IMR-90 (cell line): Measurements from ENCODE around the gene ZNF579. TPM values are rescaled to one million over a fixed set of nuclear protein-coding genes. Genes with fewer than 3 reads are reported as not detected.

Experiments
- ATAC-seq: fragments of 200-7000 bp; cut with Tn5 transposase; 2 replicates; pipeline ENCODE4 v1.9.1; 2020; ENCODE audit warnings: low read depth, mild to moderate bottlenecking, moderate library complexity
- BruUV-seq: library from RNA; stranded (reverse); fragments of 400-500 nt; replicated peaks from 2 replicates; lab custom pipeline; 2021; lab: Mats Ljungman, UMichigan
- CTCF ChIA-PET: fragments of 300-600 bp; formaldehyde crosslinking; extraction: SDS; loops from one replicate; lab custom pipeline; 2021; ENCODE audit warnings: antibody characterized with exemption; lab: Yijun Ruan, JAX
- POLR2A ChIA-PET: fragments of 300-600 bp; sonication (Branson Sonifier 250); formaldehyde crosslinking; loops from one replicate; lab custom pipeline; 2022; ENCODE audit warnings: antibody characterized with exemption; ENCODE audit not compliant: unreplicated experiment; lab: Charles Lee
- DNase-seq: peaks from one replicate; pipeline ENCODE4 v3.0.0; 2013
- H2AFZ ChIP-seq: replicated peaks from 2 replicates; pipeline ENCODE3; 2013; ENCODE audit warnings: low read length, mild to moderate bottlenecking; ENCODE audit not compliant: poor library complexity
- H2AK5ac ChIP-seq: 2 replicates; pipeline ENCODE4 v1.6.1; 2013; ENCODE audit warnings: low read depth, low read length, inconsistent platforms
- H2AK9ac ChIP-seq: replicated peaks from 2 replicates; pipeline ENCODE3; 2013; ENCODE audit warnings: mild to moderate bottlenecking, low read depth, low read length, moderate library complexity; ENCODE audit not compliant: poor library complexity
- H2BK120ac ChIP-seq: 2 replicates; pipeline ENCODE4 v1.6.1; 2013; ENCODE audit warnings: low read depth, low read length, inconsistent platforms
- H2BK15ac ChIP-seq: 3 replicates; pipeline ENCODE4 v1.6.1; 2013; ENCODE audit warnings: low read depth, low read length, inconsistent platforms
- H2BK20ac ChIP-seq: 2 replicates; pipeline ENCODE4 v1.6.1; 2013; ENCODE audit warnings: low read depth, mild to moderate bottlenecking, inconsistent platforms, low read length, moderate library complexity
- H2BK5ac ChIP-seq: 2 replicates; pipeline ENCODE4 v1.6.1; 2013; ENCODE audit warnings: mild to moderate bottlenecking, low read depth, low read length, inconsistent platforms; ENCODE audit not compliant: poor library complexity, severe bottlenecking
- H3K14ac ChIP-seq: replicated peaks from 2 replicates; pipeline ENCODE4 v1.6.1; 2013; ENCODE audit warnings: low read depth, low read length, inconsistent platforms
- H3K18ac ChIP-seq: 2 replicates; pipeline ENCODE4 v1.6.1; 2013; ENCODE audit warnings: low read depth, low read length, control low read depth
- H3K23ac ChIP-seq: 2 replicates; pipeline ENCODE4 v1.6.1; 2013; ENCODE audit warnings: low read depth, low read length, inconsistent platforms
- H3K27ac ChIP-seq: 2 replicates; pipeline ENCODE4 v1.5.1; 2013; ENCODE audit warnings: mild to moderate bottlenecking, control low read depth, low read length; ENCODE audit not compliant: insufficient read depth
- H3K27me3 ChIP-seq: 2 replicates; pipeline ENCODE4 v1.6.1; 2013; ENCODE audit warnings: low read length; ENCODE audit not compliant: control insufficient read depth, insufficient read depth
- H3K36me3 ChIP-seq: 2 replicates; pipeline ENCODE4 v1.6.1; 2013; ENCODE audit warnings: low read length, mixed read lengths; ENCODE audit not compliant: control insufficient read depth, insufficient read depth
- H3K4ac ChIP-seq: 2 replicates; pipeline ENCODE4 v1.6.1; 2013; ENCODE audit warnings: low read depth, low read length, inconsistent platforms
- H3K4me1 ChIP-seq: 2 replicates; pipeline ENCODE4 v1.6.1; 2013; ENCODE audit warnings: low read length, mixed read lengths; ENCODE audit not compliant: control insufficient read depth, insufficient read depth
- H3K4me2 ChIP-seq: 2 replicates; pipeline ENCODE4 v1.6.1; 2013; ENCODE audit warnings: low read depth, mild to moderate bottlenecking, control low read depth, low read length, moderate library complexity
- H3K4me3 ChIP-seq: 2 replicates; pipeline ENCODE4 v1.5.1; 2013; ENCODE audit warnings: low read depth, mild to moderate bottlenecking, control low read depth, low read length, moderate library complexity; ENCODE audit not compliant: insufficient read depth
- H3K56ac ChIP-seq: 2 replicates; pipeline ENCODE4 v1.6.1; 2013; ENCODE audit warnings: low read length, inconsistent platforms; ENCODE audit not compliant: insufficient read depth; ENCODE audit errors: extremely low read depth
- H3K79me1 ChIP-seq, 2 experiments: 2 replicates each; pipeline ENCODE4 v1.6.1; 2013; ENCODE audit warnings: low read length in 2 of 2, inconsistent platforms in 1 of 2, low read depth in 1 of 2
- H3K9ac ChIP-seq: 2 replicates; pipeline ENCODE4 v1.6.1; 2013; ENCODE audit warnings: low read depth, low read length, control low read depth
- H3K9me1 ChIP-seq: 2 replicates; pipeline ENCODE4 v1.6.1; 2013; ENCODE audit warnings: low read length, inconsistent platforms; ENCODE audit not compliant: insufficient read depth
- H3K9me3 ChIP-seq: 2 replicates; pipeline ENCODE4 v1.6.1; 2013; ENCODE audit warnings: low read length; ENCODE audit not compliant: control insufficient read depth, insufficient read depth
- H4K20me1 ChIP-seq: 2 replicates; pipeline ENCODE4 v1.6.1; 2013; ENCODE audit warnings: low read length, inconsistent platforms; ENCODE audit not compliant: insufficient read depth
- H4K5ac ChIP-seq: 2 replicates; pipeline ENCODE4 v1.6.1; 2013; ENCODE audit warnings: mild to moderate bottlenecking, low read depth, low read length, control low read depth
- H4K8ac ChIP-seq, 2 experiments: 2 replicates each; pipeline ENCODE4 v1.6.1; 2013; ENCODE audit warnings: low read depth in 2 of 2, low read length in 2 of 2, control low read depth in 1 of 2, inconsistent platforms in 1 of 2
- H4K91ac ChIP-seq: 2 replicates; pipeline ENCODE4 v1.6.1; 2013; ENCODE audit warnings: low read depth, low read length, inconsistent platforms; ENCODE audit not compliant: insufficient read depth
- BHLHE40 ChIP-seq: fragments of 150-350 bp; IDR thresholded peaks from 2 replicates; pipeline ENCODE4 v1.6.1; 2016; ENCODE audit warnings: mild to moderate bottlenecking, low read depth, low read length
- CEBPB ChIP-seq: IDR thresholded peaks from 2 replicates; pipeline ENCODE4 v1.6.1; 2012; ENCODE audit warnings: low read depth, low read length, improper control_type of control experiment
- CHD1 ChIP-seq: IDR thresholded peaks from 2 replicates; pipeline ENCODE4 v1.6.1; 2012; ENCODE audit warnings: low read depth, low read length, improper control_type of control experiment
- ELK1 ChIP-seq: fragments of 150-350 bp; IDR thresholded peaks from 2 replicates; pipeline ENCODE4 v1.6.1; 2016; ENCODE audit warnings: low read depth, mild to moderate bottlenecking, low read length, moderate library complexity, borderline replicate concordance
- FOS ChIP-seq: fragments of 150-350 bp; IDR thresholded peaks from 2 replicates; pipeline ENCODE4 v1.6.1; 2016; ENCODE audit warnings: low read depth, low read length
- MAFK ChIP-seq: IDR thresholded peaks from 2 replicates; pipeline ENCODE4 v1.6.1; 2012; ENCODE audit warnings: low read depth, low read length, improper control_type of control experiment
- MXI1 ChIP-seq: IDR thresholded peaks from 2 replicates; pipeline ENCODE4 v1.6.1; 2012; ENCODE audit warnings: low read depth, mild to moderate bottlenecking, low read length, moderate library complexity, borderline replicate concordance
- NFE2L2 ChIP-seq: fragments of 150-350 bp; IDR thresholded peaks from 2 replicates; pipeline ENCODE4 v1.6.1; 2016; ENCODE audit warnings: low read depth, mild to moderate bottlenecking, low read length
- POLR2A ChIP-seq: IDR thresholded peaks from 2 replicates; pipeline ENCODE4 v1.6.1; 2012; ENCODE audit warnings: mild to moderate bottlenecking, low read depth, low read length
- RAD21 ChIP-seq: IDR thresholded peaks from 2 replicates; pipeline ENCODE4 v1.6.1; 2012; ENCODE audit warnings: low read length, improper control_type of control experiment
- RCOR1 ChIP-seq: IDR thresholded peaks from 2 replicates; pipeline ENCODE4 v1.6.1; 2012; ENCODE audit warnings: mild to moderate bottlenecking, low read length, improper control_type of control experiment; ENCODE audit not compliant: insufficient replicate concordance
- RFX5 ChIP-seq: IDR thresholded peaks from 2 replicates; pipeline ENCODE4 v1.8.0; 2012; ENCODE audit warnings: low read depth, mild to moderate bottlenecking, low read length, moderate library complexity
- SMC3 ChIP-seq: fragments of 150-350 bp; IDR thresholded peaks from 2 replicates; pipeline ENCODE4 v1.6.1; 2016; ENCODE audit warnings: low read depth, mild to moderate bottlenecking, antibody characterized with exemption, low read length, moderate library complexity
- WGBS, 2 experiments: methylation state at CpG; one replicate each; pipeline versions ENCODE4 v1.1.5 to v1.1.7; 2013; ENCODE audit warnings: missing lambda C conversion rate in 2 of 2; ENCODE audit not compliant: insufficient read length in 1 of 2; ENCODE audit errors: extremely low coverage in 2 of 2; 5-methylcytosine and 5-hydroxymethylcytosine counted together
- dilution Hi-C: fragments of 300-500 bp; cut with HindIII; formaldehyde crosslinking; loops from one replicate; pipeline ENCODE4 v1.14.3; 2018; ENCODE audit warnings: low sequenced_read_pairs; ENCODE audit not compliant: unreplicated experiment
- in situ Hi-C: fragments of 300-500 bp; cut with MboI; formaldehyde crosslinking; loops from 3 replicates; pipeline ENCODE4 v1.14.3; 2019; ENCODE audit warnings: low sequenced_read_pairs, inconsistent platforms, mixed read lengths
- intact Hi-C: fragments of 100-400 bp; cut with micrococcal nuclease; formaldehyde crosslinking; loops from 2 replicates; pipeline ENCODE4 v1.10.0; 2022
- polyA plus RNA-seq, 3 experiments: library from polyadenylated mRNA; depleted of rRNA; stranded (reverse); fragments of >200 nt; gene quantifications; 2 replicates each; pipeline ENCODE4 v1.2.3, GENCODE V29; 2012; ENCODE audit warnings: low replicate concordance in 1 of 3
- total RNA-seq: library from RNA; depleted of rRNA; stranded (reverse); fragments of >200 nt; gene quantifications from 2 replicates; pipeline ENCODE4 v1.2.3, GENCODE V29; 2012
- TF ChIP-seq, protein P1 (sequence below): conservative IDR thresholded peaks from 2 replicates; pipeline ENCODE4 v1.5.1; 2012; ENCODE audit warnings: mild to moderate bottlenecking, low read depth, low read length, improper control_type of control experiment
- TF ChIP-seq, protein P2 (sequence below): fragments of 150-350 bp; IDR thresholded peaks from 2 replicates; pipeline ENCODE4 v1.6.1; 2017; ENCODE audit warnings: mild to moderate bottlenecking, antibody characterized with exemption, low read length, low read depth

The ZNF579 gene
- total and polyA plus RNA-seq, 2 of the 4 experiments (the other 2 are of a cell fraction), result 0.54 to 9.0 TPM

DNA sequence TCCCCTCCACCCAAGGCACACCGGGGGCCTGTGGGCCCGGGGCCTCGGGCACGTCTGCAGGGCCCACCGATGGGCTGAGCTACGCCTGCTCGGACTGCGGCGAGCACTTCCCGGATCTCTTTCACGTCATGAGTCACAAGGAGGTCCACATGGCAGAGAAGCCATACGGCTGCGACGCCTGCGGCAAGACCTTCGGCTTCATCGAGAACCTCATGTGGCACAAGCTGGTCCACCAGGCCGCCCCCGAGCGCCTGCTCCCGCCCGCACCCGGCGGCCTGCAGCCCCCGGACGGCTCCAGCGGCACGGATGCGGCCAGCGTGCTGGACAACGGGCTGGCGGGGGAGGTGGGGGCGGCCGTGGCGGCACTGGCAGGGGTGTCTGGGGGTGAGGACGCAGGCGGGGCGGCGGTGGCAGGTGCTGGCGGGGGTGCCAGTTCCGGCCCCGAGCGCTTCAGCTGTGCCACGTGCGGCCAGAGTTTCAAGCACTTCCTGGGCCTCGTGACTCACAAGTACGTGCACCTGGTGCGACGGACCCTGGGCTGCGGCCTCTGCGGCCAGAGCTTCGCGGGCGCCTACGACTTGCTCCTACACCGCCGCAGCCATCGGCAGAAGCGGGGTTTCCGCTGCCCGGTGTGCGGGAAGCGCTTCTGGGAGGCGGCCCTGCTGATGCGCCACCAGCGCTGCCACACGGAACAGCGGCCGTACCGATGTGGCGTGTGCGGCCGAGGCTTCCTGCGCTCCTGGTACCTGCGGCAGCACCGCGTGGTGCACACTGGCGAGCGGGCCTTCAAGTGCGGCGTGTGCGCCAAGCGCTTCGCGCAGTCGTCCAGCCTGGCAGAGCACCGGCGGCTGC lies 35.1 kb upstream of the ZNF579 start:
- CTCF ChIA-PET, result no interaction called here
- in situ Hi-C loops, result no loop called here
- TF ChIP-seq CEBPB (no peak), RCOR1 (no peak), POLR2A (no peak), SMC3 (no peak), NFE2L2 (no peak), RAD21 (no peak), RFX5 (no peak), MXI1 (no peak), BHLHE40 (no peak), CHD1 (no peak), FOS (no peak), MAFK (no peak), ELK1 (no peak)
- TF ChIP-seq, protein P1, sequence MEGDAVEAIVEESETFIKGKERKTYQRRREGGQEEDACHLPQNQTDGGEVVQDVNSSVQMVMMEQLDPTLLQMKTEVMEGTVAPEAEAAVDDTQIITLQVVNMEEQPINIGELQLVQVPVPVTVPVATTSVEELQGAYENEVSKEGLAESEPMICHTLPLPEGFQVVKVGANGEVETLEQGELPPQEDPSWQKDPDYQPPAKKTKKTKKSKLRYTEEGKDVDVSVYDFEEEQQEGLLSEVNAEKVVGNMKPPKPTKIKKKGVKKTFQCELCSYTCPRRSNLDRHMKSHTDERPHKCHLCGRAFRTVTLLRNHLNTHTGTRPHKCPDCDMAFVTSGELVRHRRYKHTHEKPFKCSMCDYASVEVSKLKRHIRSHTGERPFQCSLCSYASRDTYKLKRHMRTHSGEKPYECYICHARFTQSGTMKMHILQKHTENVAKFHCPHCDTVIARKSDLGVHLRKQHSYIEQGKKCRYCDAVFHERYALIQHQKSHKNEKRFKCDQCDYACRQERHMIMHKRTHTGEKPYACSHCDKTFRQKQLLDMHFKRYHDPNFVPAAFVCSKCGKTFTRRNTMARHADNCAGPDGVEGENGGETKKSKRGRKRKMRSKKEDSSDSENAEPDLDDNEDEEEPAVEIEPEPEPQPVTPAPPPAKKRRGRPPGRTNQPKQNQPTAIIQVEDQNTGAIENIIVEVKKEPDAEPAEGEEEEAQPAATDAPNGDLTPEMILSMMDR, result no peak
- TF ChIP-seq, protein P2, sequence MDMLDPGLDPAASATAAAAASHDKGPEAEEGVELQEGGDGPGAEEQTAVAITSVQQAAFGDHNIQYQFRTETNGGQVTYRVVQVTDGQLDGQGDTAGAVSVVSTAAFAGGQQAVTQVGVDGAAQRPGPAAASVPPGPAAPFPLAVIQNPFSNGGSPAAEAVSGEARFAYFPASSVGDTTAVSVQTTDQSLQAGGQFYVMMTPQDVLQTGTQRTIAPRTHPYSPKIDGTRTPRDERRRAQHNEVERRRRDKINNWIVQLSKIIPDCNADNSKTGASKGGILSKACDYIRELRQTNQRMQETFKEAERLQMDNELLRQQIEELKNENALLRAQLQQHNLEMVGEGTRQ, result no peak

More for the DNA sequence above, 35.1 kb upstream of the ZNF579 start:
- dilution Hi-C loops (no loop called here), intact Hi-C loops (no loop called here)
- no peak overlapping the region for H3K4me2 ChIP-seq
- H3K14ac ChIP-seq, result no peak overlapping the region
- H3K27ac ChIP-seq, result no peak overlapping the region
- no peak overlapping the region for H2BK5ac ChIP-seq
- no peak overlapping the region for H2BK120ac ChIP-seq
- H2BK20ac ChIP-seq, result no peak overlapping the region
- no peak overlapping the region for H2AFZ ChIP-seq
- H3K27me3 ChIP-seq, result no peaks in the 10 kb centered on the region
- no peak overlapping the region for H3K4me3 ChIP-seq
- H3K9me1 ChIP-seq, result peaks cover 24% of the 10 kb centered on the region
- no peak overlapping the region for H3K56ac ChIP-seq
- H3K9ac ChIP-seq, result no peak overlapping the region
- no peak overlapping the region for H3K4ac ChIP-seq
- peaks cover 35% of the 10 kb centered on the region for H4K20me1 ChIP-seq
- no peak overlapping the region for H4K8ac ChIP-seq
- H3K9me3 ChIP-seq, result no peaks in the 10 kb centered on the region
- DNase-seq (no peak), ATAC-seq (no peak)
- no peak overlapping the region for H2BK15ac ChIP-seq
- peaks cover 13% of the 10 kb centered on the region for H3K4me1 ChIP-seq
- H3K79me1 ChIP-seq, result peaks cover 24 to 52% of the 10 kb centered on the region in 2 experiments
- POLR2A ChIA-PET, result no interaction called here
- peaks cover 35% of the 10 kb centered on the region for H3K36me3 ChIP-seq
- BruUV-seq, result no TSS peak
- no peak overlapping the region for H3K18ac ChIP-seq
- H2AK5ac ChIP-seq, result no peak overlapping the region
- no peak overlapping the region for H4K91ac ChIP-seq
- 98% methylated on average over 63 of the region's 88 CpGs; no CpG with 5 or more reads in 1 of the 2 experiments for WGBS, 2 experiments
- H4K5ac ChIP-seq, result no peak overlapping the region
- H3K23ac ChIP-seq, result no peak overlapping the region
- peak overlapping the region; percentile 65 for H2AK9ac ChIP-seq
